CD14-positive monocyte (primary cell): ENCODE data around the gene HK2. TPM values are rescaled to one million over a fixed set of nuclear protein-coding genes. Genes with fewer than 3 reads are reported as not detected.

Experiments used
- DNase-seq, 3 donors: peaks; one replicate each; pipeline ENCODE4 v3.0.0-alpha.2; 2011 to 2022
- H2AFZ ChIP-seq: 2 replicates; pipeline ENCODE4 v1.6.0; 2012; ENCODE audit warnings: mild to moderate bottlenecking, low read depth, low read length, inconsistent platforms; ENCODE audit not compliant: insufficient read depth, poor library complexity, severe bottlenecking
- H3K27ac ChIP-seq, 2 donors: 1 replicate in 1 of 2; 2 replicates in 1 of 2; pipeline ENCODE4 v1.5.1; 2012 to 2013; ENCODE audit warnings: low read length in 2 of 2, control low read depth in 1 of 2, inconsistent platforms in 1 of 2, low read depth in 1 of 2, mild to moderate bottlenecking in 1 of 2
- H3K27me3 ChIP-seq, 2 donors: one replicate each; pipeline versions ENCODE4 v1.6.0 to v1.6.1; 2011 to 2013; ENCODE audit warnings: low read length in 2 of 2; ENCODE audit not compliant: control insufficient read depth in 2 of 2, insufficient read depth in 2 of 2
- H3K36me3 ChIP-seq, 2 donors: replicated peaks in 1 of 2; 1 replicate in 1 of 2; 2 replicates in 1 of 2; pipeline versions ENCODE4 v1.5.1 to v1.6.1; 2012 to 2013; ENCODE audit warnings: low read length in 2 of 2, control low read depth in 1 of 2, inconsistent platforms in 1 of 2, mild to moderate bottlenecking in 1 of 2; ENCODE audit not compliant: insufficient read depth in 2 of 2, control insufficient read depth in 1 of 2
- H3K4me1 ChIP-seq, 2 donors: 1 replicate in 1 of 2; 2 replicates in 1 of 2; pipeline versions ENCODE4 v1.5.1 to v1.6.1; 2012 to 2013; ENCODE audit warnings: low read length in 2 of 2, control low read depth in 1 of 2, inconsistent platforms in 1 of 2, mild to moderate bottlenecking in 1 of 2, moderate library complexity in 1 of 2; ENCODE audit not compliant: insufficient read depth in 2 of 2, control insufficient read depth in 1 of 2
- H3K4me2 ChIP-seq: replicated peaks from 2 replicates; pipeline ENCODE3; 2012; ENCODE audit warnings: low read length, moderate library complexity, mild to moderate bottlenecking; ENCODE audit not compliant: poor library complexity, severe bottlenecking; ENCODE audit errors: extremely low read depth
- H3K4me3 ChIP-seq, 3 experiments: fragments of 200-600 bp in 1 of 3; sonication (generic) in 1 of 3; replicated peaks in 1 of 3; 1 replicate in 2 of 3; 2 replicates in 1 of 3; pipeline ENCODE4 v1.5.1; 2011 to 2013; ENCODE audit warnings: low read length in 3 of 3, mild to moderate bottlenecking in 3 of 3, control low read depth in 2 of 3, low read depth in 2 of 3, inconsistent platforms in 1 of 3, moderate library complexity in 1 of 3
- H3K79me2 ChIP-seq: 2 replicates; pipeline ENCODE4 v1.6.0; 2012; ENCODE audit warnings: mild to moderate bottlenecking, control low read depth, inconsistent platforms, low read length, moderate library complexity; ENCODE audit not compliant: insufficient read depth
- H3K9ac ChIP-seq: 2 replicates; pipeline ENCODE4 v1.6.0; 2017; ENCODE audit warnings: low read length, mild to moderate bottlenecking; ENCODE audit not compliant: insufficient read depth, poor library complexity, severe bottlenecking
- H3K9me3 ChIP-seq, 2 donors: replicated peaks in 1 of 2; 1 replicate in 1 of 2; 2 replicates in 1 of 2; pipeline versions ENCODE4 v1.5.1 to v1.6.1; 2012 to 2013; ENCODE audit warnings: low read length in 2 of 2, control low read depth in 1 of 2; ENCODE audit not compliant: control insufficient read depth in 1 of 2, insufficient read depth in 1 of 2
- H4K20me1 ChIP-seq: 2 replicates; pipeline ENCODE4 v1.6.0; 2012; ENCODE audit warnings: mild to moderate bottlenecking, low read length, control low read depth, moderate library complexity; ENCODE audit not compliant: insufficient read depth
- H3K27ac Mint-ChIP-seq, 7 donors: one replicate each; pipeline ENCODE4 v1.8.0; 2020; ENCODE audit warnings: mild to moderate bottlenecking in 7 of 7, mixed read lengths in 7 of 7, moderate library complexity in 6 of 7, inconsistent platforms in 2 of 7
- H3K27me3 Mint-ChIP-seq, 3 donors: one replicate each; pipeline ENCODE4 v1.8.0; 2021 to 2022; ENCODE audit warnings: low read depth in 3 of 3, mild to moderate bottlenecking in 3 of 3, mixed read lengths in 3 of 3, moderate library complexity in 3 of 3, inconsistent platforms in 1 of 3
- H3K36me3 Mint-ChIP-seq, 2 donors: one replicate each; pipeline ENCODE4 v1.8.0; 2020; ENCODE audit warnings: mixed read lengths in 2 of 2, inconsistent platforms in 1 of 2, mild to moderate bottlenecking in 1 of 2
- H3K4me1 Mint-ChIP-seq: one replicate; pipeline ENCODE4 v1.8.0; 2020; ENCODE audit warnings: mild to moderate bottlenecking, mixed read lengths
- H3K4me3 Mint-ChIP-seq, 2 donors: one replicate each; pipeline ENCODE4 v1.8.0; 2020; ENCODE audit warnings: mild to moderate bottlenecking in 2 of 2, mixed read lengths in 2 of 2, moderate library complexity in 1 of 2
- H3K9me3 Mint-ChIP-seq, 7 donors: one replicate each; pipeline ENCODE4 v1.8.0; 2020 to 2022; ENCODE audit warnings: mixed read lengths in 7 of 7, mild to moderate bottlenecking in 6 of 7, moderate library complexity in 6 of 7, inconsistent platforms in 2 of 7
- WGBS: methylation state at CpG from one replicate; pipeline ENCODE4 v1.1.5; 2013; ENCODE audit warnings: missing lambda C conversion rate; ENCODE audit not compliant: insufficient coverage; 5-methylcytosine and 5-hydroxymethylcytosine counted together
- intact Hi-C, 2 donors: fragments of 100-400 bp; cut with micrococcal nuclease; formaldehyde crosslinking; loops; one replicate each; pipeline versions ENCODE4 v1.15.0 to v1.15.1; 2023
- polyA plus RNA-seq, 3 donors: library from polyadenylated mRNA; depleted of rRNA in 1 of 3; unstranded in 2 of 3; stranded (reverse) in 1 of 3; fragments of 300-500 nt in 2 of 3; fragments of >200 nt in 1 of 3; fragmentation: Illumina TruSeq in 2 of 3; gene quantifications; 1 replicate in 2 of 3; 2 replicates in 1 of 3; pipeline ENCODE4 v1.2.3, GENCODE V29; 2012 to 2021
- TF ChIP-seq, protein P1 (sequence below): fragments of 200-600 bp; IDR thresholded peaks from one replicate; pipeline ENCODE4 v1.8.0; 2022; ENCODE audit warnings: antibody characterized with exemption, mild to moderate bottlenecking

Gene HK2
- polyA plus RNA-seq, 3 donors = 20.3 to 46.7 (median 29.8) TPM

DNA sequence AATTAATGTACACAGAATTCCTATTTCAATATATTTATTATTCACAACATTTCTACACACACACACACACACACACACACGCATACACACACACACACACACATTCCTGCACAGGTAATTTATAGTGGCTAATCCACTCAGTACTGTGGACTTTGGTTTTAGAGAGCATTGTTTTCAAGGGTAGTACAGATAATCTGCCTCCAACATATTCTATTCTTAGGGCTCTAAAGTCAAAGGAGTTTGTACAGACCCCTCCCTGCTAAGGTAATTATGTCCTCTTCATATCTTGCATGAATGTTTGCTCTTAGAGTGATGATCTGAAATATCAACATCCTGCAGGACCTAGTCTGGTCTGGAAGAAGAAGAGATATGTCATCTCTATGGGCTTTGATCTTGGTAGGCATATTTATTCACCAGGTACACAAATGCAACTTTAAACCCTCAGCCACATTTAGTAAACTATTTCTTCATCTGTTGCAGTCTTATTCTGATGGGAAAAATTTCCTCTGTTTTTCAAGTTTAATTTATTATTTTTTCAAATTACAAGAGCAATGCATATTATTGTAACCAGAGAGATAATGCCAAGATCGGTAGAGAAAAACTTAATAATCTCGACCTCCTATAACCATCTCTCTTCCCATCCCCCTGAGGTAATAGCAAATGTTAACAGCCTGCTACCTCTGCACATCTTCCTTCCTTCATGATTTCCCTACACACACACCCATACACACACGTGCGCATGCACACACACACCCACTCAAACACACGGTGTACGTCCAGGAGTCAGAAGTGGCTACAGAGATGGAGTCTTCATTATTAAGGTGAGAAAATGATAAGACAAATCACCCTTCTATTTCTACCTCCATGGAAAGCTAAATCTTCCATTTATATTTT lies 106.2 kb downstream of the HK2 start:
- 90% methylated on average over 2 of the region's 7 CpGs for WGBS

DNA sequence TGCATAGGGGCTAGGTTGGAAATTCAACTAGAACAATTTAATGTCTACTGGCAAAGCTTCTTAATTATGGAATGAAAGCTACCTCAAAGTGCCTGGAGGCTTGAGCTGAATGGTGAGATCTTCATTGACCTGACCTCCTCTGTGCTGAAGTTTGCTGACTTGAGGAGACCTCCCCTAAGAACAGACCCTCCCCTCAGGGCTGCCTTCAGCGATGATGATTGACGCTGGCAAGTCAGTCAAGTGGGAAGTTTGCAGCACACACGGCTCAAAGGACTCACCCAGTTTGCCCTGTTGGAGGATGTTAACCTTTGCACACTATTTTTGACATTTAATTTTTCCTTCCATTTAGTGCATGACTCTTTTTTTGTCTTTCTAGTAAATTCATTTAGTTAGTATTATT lies 107.4 kb downstream of the HK2 start:
- H3K27ac Mint-ChIP-seq = no peak overlapping the region

More for the DNA sequence above, 106.2 kb downstream of the HK2 start:
- Histone ChIP-seq H3K79me2 (no peaks in the 10 kb centered on the region), H3K4me1 (no peaks in the 10 kb centered on the region), H4K20me1 (no peaks in the 10 kb centered on the region), H3K9ac (no peak overlapping the region), H3K27ac (no peak overlapping the region), H3K4me2 (no peak overlapping the region), H3K9me3 (no peaks in the 10 kb centered on the region), H3K27me3 (peaks cover 0 to 4% of the 10 kb centered on the region in 2 donors), H3K36me3 (no peaks in the 10 kb centered on the region), H2AFZ (no peak overlapping the region), H3K4me3 (no peak overlapping the region)
- Mint-ChIP-seq H3K4me1 (peaks cover 8% of the 10 kb centered on the region), H3K27ac (peak overlapping the region in 1 of 7 donors; percentile 34), H3K36me3 (peaks cover 0 to 27% of the 10 kb centered on the region in 2 donors), H3K27me3 (peaks cover 0 to 10% (median 0%) of the 10 kb centered on the region in 3 donors), H3K4me3 (no peak overlapping the region), H3K9me3 (peaks cover 0 to 6% (median 0%) of the 10 kb centered on the region in 7 donors)
- no peak for DNase-seq
- TF ChIP-seq, protein P1, sequence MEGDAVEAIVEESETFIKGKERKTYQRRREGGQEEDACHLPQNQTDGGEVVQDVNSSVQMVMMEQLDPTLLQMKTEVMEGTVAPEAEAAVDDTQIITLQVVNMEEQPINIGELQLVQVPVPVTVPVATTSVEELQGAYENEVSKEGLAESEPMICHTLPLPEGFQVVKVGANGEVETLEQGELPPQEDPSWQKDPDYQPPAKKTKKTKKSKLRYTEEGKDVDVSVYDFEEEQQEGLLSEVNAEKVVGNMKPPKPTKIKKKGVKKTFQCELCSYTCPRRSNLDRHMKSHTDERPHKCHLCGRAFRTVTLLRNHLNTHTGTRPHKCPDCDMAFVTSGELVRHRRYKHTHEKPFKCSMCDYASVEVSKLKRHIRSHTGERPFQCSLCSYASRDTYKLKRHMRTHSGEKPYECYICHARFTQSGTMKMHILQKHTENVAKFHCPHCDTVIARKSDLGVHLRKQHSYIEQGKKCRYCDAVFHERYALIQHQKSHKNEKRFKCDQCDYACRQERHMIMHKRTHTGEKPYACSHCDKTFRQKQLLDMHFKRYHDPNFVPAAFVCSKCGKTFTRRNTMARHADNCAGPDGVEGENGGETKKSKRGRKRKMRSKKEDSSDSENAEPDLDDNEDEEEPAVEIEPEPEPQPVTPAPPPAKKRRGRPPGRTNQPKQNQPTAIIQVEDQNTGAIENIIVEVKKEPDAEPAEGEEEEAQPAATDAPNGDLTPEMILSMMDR = no peak
- intact Hi-C loops = no loop called here

More for the DNA sequence above, 107.4 kb downstream of the HK2 start:
- H3K27me3 Mint-ChIP-seq = peaks cover 0 to 10% (median 0%) of the 10 kb centered on the region in 3 donors
- no peaks in the 10 kb centered on the region for H4K20me1 ChIP-seq
- intact Hi-C loops = no loop called here
- no peaks in the 10 kb centered on the region for H3K9me3 ChIP-seq
- H3K79me2 ChIP-seq = no peaks in the 10 kb centered on the region
- H3K36me3 ChIP-seq = no peaks in the 10 kb centered on the region
- peaks cover 0 to 27% of the 10 kb centered on the region in 2 donors for H3K36me3 Mint-ChIP-seq
- no peak overlapping the region for H3K27ac ChIP-seq
- H3K4me1 ChIP-seq = no peaks in the 10 kb centered on the region
- H3K27me3 ChIP-seq = peaks cover 0 to under 1% of the 10 kb centered on the region in 2 donors
- H2AFZ ChIP-seq = no peak overlapping the region
- no peak overlapping the region for H3K4me3 Mint-ChIP-seq
- no peak overlapping the region for H3K4me2 ChIP-seq
- no peak overlapping the region for H3K4me3 ChIP-seq
- WGBS = 100% methylated on average over 1 of the region's 3 CpGs
- no peak for DNase-seq
- H3K4me1 Mint-ChIP-seq = peaks cover 16% of the 10 kb centered on the region
- H3K9ac ChIP-seq = no peak overlapping the region
- peaks cover 0 to 9% (median 0%) of the 10 kb centered on the region in 7 donors for H3K9me3 Mint-ChIP-seq
- TF ChIP-seq, protein P1 = no peak
